COLO668 (cell line): ENCODE results near the gene GFRA1.

Experiments used
- DNase-seq: peaks from one replicate; lab custom pipeline; 2025; ENCODE audit not compliant: unreplicated experiment; lab: John Stamatoyannopoulos, UW

Gene GFRA1

DNA sequence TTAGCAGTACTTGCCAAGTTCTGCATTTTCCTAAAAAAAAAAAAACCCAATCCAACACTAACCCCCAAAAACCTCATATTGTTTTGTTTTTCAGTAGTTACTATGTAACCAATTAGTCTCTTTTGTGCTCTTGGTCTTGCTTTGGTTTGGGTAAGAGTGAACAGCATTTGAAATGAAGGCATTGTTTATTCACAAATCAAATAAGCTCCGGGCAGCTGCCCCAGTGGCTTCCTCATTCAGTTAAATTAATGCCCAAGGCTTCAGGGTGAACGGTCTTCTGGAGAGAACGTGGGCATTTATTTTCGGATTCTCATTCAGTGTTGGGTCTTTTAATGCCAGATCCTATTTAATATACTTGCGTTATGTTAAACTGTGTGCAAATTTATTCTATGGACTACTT is 108.7 kb downstream of the GFRA1 start:
- no peak for DNase-seq

DNA sequence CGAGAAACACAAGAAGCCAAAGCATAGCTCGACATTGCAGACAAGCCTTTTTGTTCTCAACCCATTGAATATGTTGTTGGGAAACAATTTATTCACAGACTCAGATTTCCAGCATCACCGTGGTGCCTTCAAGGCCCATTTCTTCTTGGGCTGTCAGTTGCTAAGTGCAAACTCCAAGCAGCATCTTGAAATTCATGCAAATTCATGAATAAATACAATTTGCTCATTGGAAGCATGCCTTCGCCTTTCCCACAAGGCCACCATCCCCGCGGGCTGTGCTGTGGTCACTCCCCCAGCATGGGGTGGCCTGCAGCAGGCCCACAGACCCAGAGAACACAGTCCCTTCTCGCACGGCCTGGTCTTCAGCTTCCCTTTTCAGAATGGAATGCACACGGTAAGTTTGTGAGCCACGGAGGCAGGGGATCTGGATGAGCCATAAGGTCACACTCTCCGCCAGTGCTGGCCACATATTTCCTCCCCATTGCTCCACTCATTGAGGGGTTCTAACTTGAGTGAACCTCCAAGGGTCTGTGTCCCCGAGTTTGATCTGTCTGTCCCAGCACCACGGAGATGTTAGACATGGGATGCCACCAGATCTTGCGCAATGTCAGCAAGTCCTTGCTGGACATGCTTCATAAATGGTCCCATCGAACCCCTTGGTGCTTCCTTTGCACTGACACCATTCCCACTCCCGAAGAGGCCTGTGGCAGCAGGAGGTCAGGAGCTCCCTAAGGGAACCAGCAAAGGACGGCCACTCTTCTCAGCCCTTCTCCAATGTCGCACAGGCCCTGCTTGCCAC is 109.5 kb downstream of the GFRA1 start:
- no peak for DNase-seq

DNA sequence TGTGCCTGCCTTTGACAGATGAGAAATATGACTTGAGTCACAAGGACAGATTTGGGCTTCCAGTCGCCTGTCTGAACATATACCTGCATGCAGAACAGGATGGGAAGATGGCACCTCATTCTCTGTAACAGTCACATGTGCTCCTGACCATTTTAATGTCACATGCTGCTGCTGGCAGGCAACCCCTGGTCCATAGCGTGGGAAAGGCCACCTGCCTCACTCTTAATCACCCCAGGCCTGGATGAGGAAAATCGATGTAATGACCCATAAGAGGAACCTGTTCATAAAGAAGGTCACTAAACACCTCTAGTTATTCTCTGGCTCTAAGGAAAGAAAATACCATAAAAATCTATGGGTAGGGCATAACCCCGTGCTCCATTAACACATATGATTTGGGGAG is 110.2 kb downstream of the GFRA1 start:
- no peak for DNase-seq

DNA sequence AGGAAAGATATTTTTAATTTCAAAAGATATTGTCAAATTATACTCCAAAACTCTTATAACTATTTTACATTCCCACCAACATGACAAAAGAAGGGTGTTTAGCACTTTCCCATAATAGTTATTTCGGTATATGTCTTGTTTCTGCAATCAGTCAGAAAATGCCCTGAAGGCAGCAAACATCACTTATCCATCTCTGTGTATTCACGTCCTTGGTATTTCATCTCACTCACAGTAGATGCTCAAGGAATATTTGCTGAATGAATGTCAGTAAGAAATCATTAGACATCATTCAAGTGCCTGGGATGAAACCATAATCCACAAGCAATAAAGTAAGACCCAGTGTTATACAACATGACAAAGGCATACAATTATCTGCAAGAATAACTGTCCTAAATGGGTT is 112.7 kb downstream of the GFRA1 start:
- DNase-seq, result no peak

GRCh38 chr10:116159197-116159596 is 113.8 kb downstream of the GFRA1 start:
- DNase-seq, result no peak

- DNase-seq, result no peak
Measured at GRCh38 chr10:116158036-116158435, 115.0 kb downstream of the GFRA1 start.

GRCh38 chr10:116157485-116157884 is 115.5 kb downstream of the GFRA1 start:
- no peak for DNase-seq

GRCh38 chr10:116156819-116157218 is 116.2 kb downstream of the GFRA1 start:
- DNase-seq, result no peak

DNA sequence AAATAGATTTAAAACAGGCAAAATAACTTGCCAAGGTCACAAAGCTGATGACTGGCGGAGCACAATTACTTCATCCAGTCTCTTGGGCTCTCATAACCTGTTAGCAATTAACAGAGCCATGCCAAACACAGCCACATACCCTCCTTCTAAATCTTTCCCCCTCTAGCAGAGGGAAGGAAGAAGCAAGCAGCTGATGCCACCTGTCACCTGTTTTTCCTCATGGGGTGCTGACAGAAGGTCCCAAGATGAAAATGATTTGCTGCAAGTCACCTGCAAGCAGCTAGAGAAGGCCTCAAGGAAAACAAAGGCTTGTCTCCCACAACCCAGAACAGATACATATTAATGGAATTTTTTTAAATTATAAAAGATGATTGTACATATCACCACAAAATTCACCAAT is 117.8 kb downstream of the GFRA1 start:
- no peak for DNase-seq

DNA sequence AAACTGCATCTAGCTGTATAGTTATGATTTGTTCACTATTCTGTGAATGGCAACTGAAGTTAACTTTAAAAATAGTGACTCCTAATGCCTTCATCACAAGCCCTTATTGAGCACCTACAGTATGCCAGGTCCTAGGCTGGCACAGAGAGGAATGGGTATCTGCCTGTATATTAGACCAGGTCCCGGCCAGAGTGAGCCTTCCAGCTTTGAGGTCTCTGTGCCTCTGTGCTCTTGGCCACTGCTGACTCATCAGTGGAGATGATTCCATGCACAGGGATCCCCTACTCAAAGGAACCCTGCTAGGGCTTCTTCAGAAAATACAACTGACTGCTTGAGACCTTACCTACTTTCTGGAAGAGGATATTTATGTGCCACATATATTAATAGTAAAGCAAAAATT is 118.4 kb downstream of the GFRA1 start:
- DNase-seq, result no peak

GRCh38 chr10:116151076-116151475 is 121.9 kb downstream of the GFRA1 start:
- no peak for DNase-seq

GRCh38 chr10:116150606-116151005 is 122.4 kb downstream of the GFRA1 start:
- no peak for DNase-seq

DNA sequence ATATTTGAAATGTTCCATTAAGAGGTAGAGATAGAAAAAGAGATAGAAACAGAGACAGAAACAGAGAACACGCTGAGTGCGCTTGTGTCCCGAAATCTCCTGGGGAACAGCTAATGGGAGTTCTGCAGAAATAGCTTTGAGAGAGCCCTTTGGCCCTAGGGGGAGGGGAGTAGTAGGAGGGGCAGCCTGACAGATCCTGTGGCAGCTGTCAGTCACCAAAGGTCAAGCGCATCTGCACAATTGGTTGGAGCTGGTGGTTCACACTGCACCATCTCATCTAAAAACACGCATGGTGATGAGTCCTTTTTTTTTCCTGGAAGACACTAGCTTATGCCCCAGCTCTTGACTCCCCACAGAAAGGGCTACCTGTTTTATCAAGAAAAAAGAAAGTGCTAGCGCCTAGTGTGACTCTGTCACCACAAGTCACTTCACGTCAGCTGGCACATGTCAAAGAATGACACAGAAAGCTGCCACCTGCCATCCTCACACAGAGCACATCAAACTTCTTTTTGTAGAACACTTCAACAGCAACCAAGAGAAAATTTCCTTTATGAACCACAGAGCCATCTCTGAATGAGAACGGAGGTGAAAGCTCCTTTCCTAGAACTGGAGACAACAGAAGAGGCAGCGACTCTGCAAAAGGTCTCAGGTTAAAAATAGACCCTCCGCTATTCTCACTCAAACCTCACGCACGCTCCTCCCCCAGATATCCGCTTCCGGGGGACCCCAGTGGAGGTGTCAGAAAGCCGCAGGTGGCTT is 125.7 kb downstream of the GFRA1 start:
- no peak for DNase-seq

- DNase-seq, result no peak
Measured at GRCh38 chr10:116146372-116147140, 126.5 kb downstream of the GFRA1 start.

- no peak for DNase-seq
Measured at GRCh38 chr10:116143673-116144222, 129.3 kb downstream of the GFRA1 start.

DNA sequence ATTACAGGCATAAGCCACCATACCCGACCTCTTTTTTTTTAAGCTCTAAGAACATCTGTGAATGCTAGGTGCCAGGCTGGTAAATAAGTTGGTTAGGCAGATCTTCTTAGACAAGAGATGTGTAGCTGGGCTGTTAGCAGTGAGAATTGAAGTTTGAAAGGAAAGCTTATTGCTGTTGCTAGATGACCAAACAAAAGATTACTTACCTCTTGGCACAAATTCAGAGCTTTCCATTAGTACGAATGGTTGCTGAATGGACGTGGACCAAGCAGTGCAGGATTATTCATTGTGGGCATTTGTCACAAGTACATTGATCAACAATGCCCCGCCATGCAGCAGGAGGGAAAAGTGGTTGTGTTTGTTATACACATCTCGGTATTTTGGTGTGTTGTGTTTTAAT is 131.2 kb downstream of the GFRA1 start:
- DNase-seq, result no peak

GRCh38 chr10:116141246-116141645 is 131.8 kb downstream of the GFRA1 start:
- DNase-seq, result no peak

GRCh38 chr10:116139886-116140285 is 133.1 kb downstream of the GFRA1 start:
- no peak for DNase-seq

DNA sequence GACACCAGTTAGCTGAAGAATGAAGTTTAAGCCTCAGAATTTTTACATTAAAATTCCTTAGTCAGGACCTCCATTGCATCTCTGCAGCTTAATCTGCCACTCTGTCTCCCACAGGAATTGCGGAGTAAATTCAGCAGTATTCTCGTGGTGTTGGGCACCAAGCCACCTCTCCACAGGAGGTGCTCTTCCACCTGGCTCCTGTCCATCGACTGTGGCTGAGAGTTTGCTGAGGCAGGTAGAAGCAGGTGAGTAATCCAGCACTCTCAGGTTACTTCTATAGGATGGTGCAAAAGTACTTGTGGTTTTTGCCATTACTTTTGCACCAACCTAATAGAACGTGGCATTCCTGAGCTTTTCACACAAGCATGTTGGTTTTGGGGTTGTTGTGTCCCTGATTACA is 134.1 kb downstream of the GFRA1 start:
- no peak for DNase-seq

GRCh38 chr10:116136261-116136660 is 136.7 kb downstream of the GFRA1 start:
- no peak for DNase-seq

GRCh38 chr10:116134322-116134721 is 138.7 kb downstream of the GFRA1 start:
- no peak for DNase-seq
